Measurements from ENCODE around the gene EPB41L2.

The EPB41L2 gene

GRCh38 chr6:130964808-130965604 lies 98.0 kb downstream of the EPB41L2 start:
- Histone ChIP-seq H3K27me3 (ENCODE audit: control insufficient read depth, insufficient read depth, low read length) (no peaks in the 10 kb centered on the region), H3K9me3 (ENCODE audit: control insufficient read depth, insufficient read depth, low read depth, low read length) (no peaks in the 10 kb centered on the region), H3K36me3 (ENCODE audit: control insufficient read depth, insufficient read depth, low read length) (no peaks in the 10 kb centered on the region), H3K4me3 (ENCODE audit: low read depth, low read length) (no peak overlapping the region), H3K4me1 (ENCODE audit: control insufficient read depth, insufficient read depth, low read length) (peaks cover 35% of the 10 kb centered on the region), H3K27ac (ENCODE audit: low read depth, low read length) (no peak overlapping the region), H3K9ac (ENCODE audit: low read length) (no peak overlapping the region)

- Histone ChIP-seq H3K9ac (ENCODE audit: low read length) (no peak overlapping the region), H3K9me3 (ENCODE audit: control insufficient read depth, insufficient read depth, low read depth, low read length) (no peaks in the 10 kb centered on the region), H3K27me3 (ENCODE audit: control insufficient read depth, insufficient read depth, low read length) (no peaks in the 10 kb centered on the region), H3K36me3 (ENCODE audit: control insufficient read depth, insufficient read depth, low read length) (no peaks in the 10 kb centered on the region), H3K4me3 (ENCODE audit: low read depth, low read length) (no peak overlapping the region), H3K27ac (ENCODE audit: low read depth, low read length) (no peak overlapping the region), H3K4me1 (ENCODE audit: control insufficient read depth, insufficient read depth, low read length) (peaks cover 35% of the 10 kb centered on the region)
Measured at GRCh38 chr6:130964289-130964688, 98.8 kb downstream of the EPB41L2 start.

GRCh38 chr6:130962966-130963365 lies 100.1 kb downstream of the EPB41L2 start:
- H3K4me1 ChIP-seq (ENCODE audit: control insufficient read depth, insufficient read depth, low read length), result peaks cover 26% of the 10 kb centered on the region
- H3K36me3 ChIP-seq (ENCODE audit: control insufficient read depth, insufficient read depth, low read length), result no peaks in the 10 kb centered on the region
- no peaks in the 10 kb centered on the region for H3K9me3 ChIP-seq (ENCODE audit: control insufficient read depth, insufficient read depth, low read depth, low read length)
- H3K9ac ChIP-seq (ENCODE audit: low read length), result no peak overlapping the region
- H3K27me3 ChIP-seq (ENCODE audit: control insufficient read depth, insufficient read depth, low read length), result no peaks in the 10 kb centered on the region
- no peak overlapping the region for H3K27ac ChIP-seq (ENCODE audit: low read depth, low read length)
- no peak overlapping the region for H3K4me3 ChIP-seq (ENCODE audit: low read depth, low read length)

- no peaks in the 10 kb centered on the region for H3K27me3 ChIP-seq (ENCODE audit: control insufficient read depth, insufficient read depth, low read length)
- H3K36me3 ChIP-seq (ENCODE audit: control insufficient read depth, insufficient read depth, low read length), result no peaks in the 10 kb centered on the region
- no peak overlapping the region for H3K9ac ChIP-seq (ENCODE audit: low read length)
- H3K4me3 ChIP-seq (ENCODE audit: low read depth, low read length), result no peak overlapping the region
- no peak overlapping the region for H3K27ac ChIP-seq (ENCODE audit: low read depth, low read length)
- H3K9me3 ChIP-seq (ENCODE audit: control insufficient read depth, insufficient read depth, low read depth, low read length), result no peaks in the 10 kb centered on the region
- H3K4me1 ChIP-seq (ENCODE audit: control insufficient read depth, insufficient read depth, low read length), result peaks cover 8% of the 10 kb centered on the region
Measured at GRCh38 chr6:130961148-130961547, 101.9 kb downstream of the EPB41L2 start.

GRCh38 chr6:130959951-130960350 lies 103.1 kb downstream of the EPB41L2 start:
- Histone ChIP-seq H3K4me3 (ENCODE audit: low read depth, low read length) (no peak overlapping the region), H3K27ac (ENCODE audit: low read depth, low read length) (no peak overlapping the region), H3K4me1 (ENCODE audit: control insufficient read depth, insufficient read depth, low read length) (no peaks in the 10 kb centered on the region; the same call in 1 of the 2 replicates), H3K9me3 (ENCODE audit: control insufficient read depth, insufficient read depth, low read depth, low read length) (no peaks in the 10 kb centered on the region), H3K9ac (ENCODE audit: low read length) (no peak overlapping the region), H3K36me3 (ENCODE audit: control insufficient read depth, insufficient read depth, low read length) (peaks cover 3% of the 10 kb centered on the region), H3K27me3 (ENCODE audit: control insufficient read depth, insufficient read depth, low read length) (no peaks in the 10 kb centered on the region)

- H3K9me3 ChIP-seq (ENCODE audit: control insufficient read depth, insufficient read depth, low read depth, low read length), result no peaks in the 10 kb centered on the region
- peaks cover 10% of the 10 kb centered on the region for H3K36me3 ChIP-seq (ENCODE audit: control insufficient read depth, insufficient read depth, low read length)
- H3K27me3 ChIP-seq (ENCODE audit: control insufficient read depth, insufficient read depth, low read length), result no peaks in the 10 kb centered on the region
- H3K9ac ChIP-seq (ENCODE audit: low read length), result no peak overlapping the region
- H3K27ac ChIP-seq (ENCODE audit: low read depth, low read length), result no peak overlapping the region
- no peak overlapping the region for H3K4me3 ChIP-seq (ENCODE audit: low read depth, low read length)
- H3K4me1 ChIP-seq (ENCODE audit: control insufficient read depth, insufficient read depth, low read length), result no peaks in the 10 kb centered on the region; the same call in 1 of the 2 replicates
Measured at GRCh38 chr6:130958468-130958867, 104.6 kb downstream of the EPB41L2 start.

- no peak overlapping the region for H3K9ac ChIP-seq (ENCODE audit: low read length)
- peaks cover 10% of the 10 kb centered on the region for H3K36me3 ChIP-seq (ENCODE audit: control insufficient read depth, insufficient read depth, low read length)
- no peak overlapping the region for H3K4me3 ChIP-seq (ENCODE audit: low read depth, low read length)
- no peaks in the 10 kb centered on the region for H3K27me3 ChIP-seq (ENCODE audit: control insufficient read depth, insufficient read depth, low read length)
- H3K4me1 ChIP-seq (ENCODE audit: control insufficient read depth, insufficient read depth, low read length), result no peaks in the 10 kb centered on the region
- H3K9me3 ChIP-seq (ENCODE audit: control insufficient read depth, insufficient read depth, low read depth, low read length), result no peaks in the 10 kb centered on the region
- no peak overlapping the region for H3K27ac ChIP-seq (ENCODE audit: low read depth, low read length)
Measured at GRCh38 chr6:130955755-130956154, 107.3 kb downstream of the EPB41L2 start.

GRCh38 chr6:130949553-130949952 lies 113.5 kb downstream of the EPB41L2 start:
- H3K9me3 ChIP-seq (ENCODE audit: control insufficient read depth, insufficient read depth, low read depth, low read length), result no peaks in the 10 kb centered on the region

GRCh38 chr6:130947464-130947863 lies 115.6 kb downstream of the EPB41L2 start:
- H3K27me3 ChIP-seq (ENCODE audit: control insufficient read depth, insufficient read depth, low read length), result no peaks in the 10 kb centered on the region
- H3K27ac ChIP-seq (ENCODE audit: low read depth, low read length), result no peak overlapping the region
- H3K9me3 ChIP-seq (ENCODE audit: control insufficient read depth, insufficient read depth, low read depth, low read length), result no peaks in the 10 kb centered on the region
- no peak overlapping the region for H3K9ac ChIP-seq (ENCODE audit: low read length)
- no peak overlapping the region for H3K4me3 ChIP-seq (ENCODE audit: low read depth, low read length)
- H3K36me3 ChIP-seq (ENCODE audit: control insufficient read depth, insufficient read depth, low read length), result no peaks in the 10 kb centered on the region
- peaks cover 23% of the 10 kb centered on the region for H3K4me1 ChIP-seq (ENCODE audit: control insufficient read depth, insufficient read depth, low read length)

More at GRCh38 chr6:130949553-130949952, 113.5 kb downstream of the EPB41L2 start:
- no peak overlapping the region for H3K27ac ChIP-seq (ENCODE audit: low read depth, low read length)
- H3K27me3 ChIP-seq (ENCODE audit: control insufficient read depth, insufficient read depth, low read length), result no peaks in the 10 kb centered on the region
- no peak overlapping the region for H3K9ac ChIP-seq (ENCODE audit: low read length)
- no peak overlapping the region for H3K4me3 ChIP-seq (ENCODE audit: low read depth, low read length)
- H3K36me3 ChIP-seq (ENCODE audit: control insufficient read depth, insufficient read depth, low read length), result peaks cover 3% of the 10 kb centered on the region
- peaks cover 18% of the 10 kb centered on the region for H3K4me1 ChIP-seq (ENCODE audit: control insufficient read depth, insufficient read depth, low read length)

GRCh38 chr6:130946076-130946475 lies 117.0 kb downstream of the EPB41L2 start:
- H3K9ac ChIP-seq (ENCODE audit: low read length), result no peak overlapping the region
- H3K27me3 ChIP-seq (ENCODE audit: control insufficient read depth, insufficient read depth, low read length), result no peaks in the 10 kb centered on the region
- peaks cover 23% of the 10 kb centered on the region for H3K4me1 ChIP-seq (ENCODE audit: control insufficient read depth, insufficient read depth, low read length)
- no peaks in the 10 kb centered on the region for H3K36me3 ChIP-seq (ENCODE audit: control insufficient read depth, insufficient read depth, low read length)
- no peaks in the 10 kb centered on the region for H3K9me3 ChIP-seq (ENCODE audit: control insufficient read depth, insufficient read depth, low read depth, low read length)
- no peak overlapping the region for H3K4me3 ChIP-seq (ENCODE audit: low read depth, low read length)
- no peak overlapping the region for H3K27ac ChIP-seq (ENCODE audit: low read depth, low read length)

GRCh38 chr6:130945401-130945919 lies 117.6 kb downstream of the EPB41L2 start:
- Histone ChIP-seq H3K9ac (ENCODE audit: low read length) (no peak overlapping the region), H3K4me1 (ENCODE audit: control insufficient read depth, insufficient read depth, low read length) (peaks cover 23% of the 10 kb centered on the region), H3K4me3 (ENCODE audit: low read depth, low read length) (no peak overlapping the region), H3K36me3 (ENCODE audit: control insufficient read depth, insufficient read depth, low read length) (no peaks in the 10 kb centered on the region), H3K27me3 (ENCODE audit: control insufficient read depth, insufficient read depth, low read length) (no peaks in the 10 kb centered on the region), H3K9me3 (ENCODE audit: control insufficient read depth, insufficient read depth, low read depth, low read length) (no peaks in the 10 kb centered on the region), H3K27ac (ENCODE audit: low read depth, low read length) (no peak overlapping the region)
